ENCODE measurements around the gene NRG2.

NRG2 gene

DNA sequence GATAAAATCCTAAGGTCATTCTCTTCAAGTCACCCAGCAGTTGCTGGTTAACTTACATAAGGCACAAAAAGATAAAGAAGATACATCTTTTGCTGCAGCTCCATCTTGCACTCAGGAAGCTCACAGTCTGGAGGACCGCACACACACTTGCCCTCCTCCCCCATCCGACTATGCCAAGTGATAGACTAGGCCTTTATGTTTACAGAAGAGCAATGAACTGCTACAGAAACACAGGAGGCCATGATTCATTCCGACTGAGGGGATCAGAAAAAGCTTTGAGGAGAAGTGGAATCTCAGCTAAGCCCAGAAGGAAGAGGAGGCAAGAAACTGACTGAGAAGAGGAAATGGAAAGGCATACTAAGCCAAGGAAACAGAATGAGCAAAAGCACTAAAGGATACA, 17.4 kb downstream of the NRG2 start:
- Histone ChIP-seq H3K4me1 (peaks cover 0 to 14% (median 11%) of the 10 kb centered on the region in 4 donors), H3K27me3 (no peaks in the 10 kb centered on the region), H3K9me3 (no peaks in the 10 kb centered on the region), H3K36me3 (no peaks in the 10 kb centered on the region), H3K4me3 (no peak overlapping the region), H3K27ac (no peak overlapping the region)
- TF ChIP-seq, protein P1, sequence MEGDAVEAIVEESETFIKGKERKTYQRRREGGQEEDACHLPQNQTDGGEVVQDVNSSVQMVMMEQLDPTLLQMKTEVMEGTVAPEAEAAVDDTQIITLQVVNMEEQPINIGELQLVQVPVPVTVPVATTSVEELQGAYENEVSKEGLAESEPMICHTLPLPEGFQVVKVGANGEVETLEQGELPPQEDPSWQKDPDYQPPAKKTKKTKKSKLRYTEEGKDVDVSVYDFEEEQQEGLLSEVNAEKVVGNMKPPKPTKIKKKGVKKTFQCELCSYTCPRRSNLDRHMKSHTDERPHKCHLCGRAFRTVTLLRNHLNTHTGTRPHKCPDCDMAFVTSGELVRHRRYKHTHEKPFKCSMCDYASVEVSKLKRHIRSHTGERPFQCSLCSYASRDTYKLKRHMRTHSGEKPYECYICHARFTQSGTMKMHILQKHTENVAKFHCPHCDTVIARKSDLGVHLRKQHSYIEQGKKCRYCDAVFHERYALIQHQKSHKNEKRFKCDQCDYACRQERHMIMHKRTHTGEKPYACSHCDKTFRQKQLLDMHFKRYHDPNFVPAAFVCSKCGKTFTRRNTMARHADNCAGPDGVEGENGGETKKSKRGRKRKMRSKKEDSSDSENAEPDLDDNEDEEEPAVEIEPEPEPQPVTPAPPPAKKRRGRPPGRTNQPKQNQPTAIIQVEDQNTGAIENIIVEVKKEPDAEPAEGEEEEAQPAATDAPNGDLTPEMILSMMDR (IDR thresholded peaks at IDR 0.05), result no peak
- no peak for DNase-seq
- intact Hi-C loops (cut with DNase I; ENCODE audit: low total_unique reads), result no loop called here

DNA sequence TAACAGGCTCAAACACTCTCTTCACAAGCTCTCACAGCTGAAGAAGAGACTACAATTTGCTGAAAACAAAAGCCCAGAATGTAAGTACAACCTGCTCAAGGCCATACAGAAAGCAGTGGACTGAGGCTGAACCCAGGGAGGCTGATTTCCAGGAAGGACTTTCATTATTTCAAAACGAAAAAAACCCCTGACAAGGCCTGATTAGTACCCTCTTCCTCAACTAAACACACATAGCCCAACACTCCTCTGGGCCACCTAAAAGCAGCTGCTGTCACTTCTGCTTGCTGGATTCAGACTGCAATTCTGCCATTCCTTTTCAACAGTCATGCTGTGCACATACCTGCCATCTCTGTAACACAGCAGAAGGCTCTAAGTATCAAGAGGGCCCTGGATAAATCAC, 18.2 kb downstream of the NRG2 start:
- H3K27ac ChIP-seq, result no peak overlapping the region

DNA sequence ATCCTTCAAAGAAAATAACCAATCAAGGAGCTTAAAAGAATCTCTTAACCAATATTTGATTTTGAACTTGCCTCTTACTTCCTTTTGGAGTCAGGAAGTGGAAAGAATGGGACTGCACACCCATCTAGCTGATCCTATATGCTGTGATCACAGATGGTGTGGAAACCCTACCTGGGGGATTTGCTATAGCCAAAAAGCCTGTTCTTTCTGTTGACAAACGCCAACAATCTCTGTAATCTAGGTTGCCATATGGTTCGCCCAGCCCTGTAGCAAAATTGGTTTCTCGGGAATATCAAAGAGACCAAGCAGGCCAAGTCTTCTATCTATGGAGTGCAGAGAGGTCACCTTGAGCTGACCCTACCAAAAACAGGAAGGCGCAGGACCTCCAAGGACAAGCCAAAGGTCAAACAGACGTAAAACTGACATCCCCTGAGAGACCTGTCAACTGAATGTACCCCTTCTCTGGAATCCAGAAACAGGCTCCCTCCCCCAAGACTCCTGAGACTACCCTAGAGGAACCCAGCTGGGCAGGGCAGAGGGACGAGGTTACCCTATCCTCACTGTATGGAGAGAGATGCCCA, 19.4 kb downstream of the NRG2 start:
- no peaks in the 10 kb centered on the region for H3K27me3 ChIP-seq
- no peak overlapping the region for H3K27ac ChIP-seq
- peaks cover 0 to 25% (median 18%) of the 10 kb centered on the region in 4 donors for H3K4me1 ChIP-seq
- TF ChIP-seq, protein P1 (IDR thresholded peaks at IDR 0.05), result no peak
- no peaks in the 10 kb centered on the region for H3K36me3 ChIP-seq
- DNase-seq, result no peak
- H3K9me3 ChIP-seq, result no peaks in the 10 kb centered on the region
- intact Hi-C loops (cut with DNase I; ENCODE audit: low total_unique reads), result no loop called here
- no peak overlapping the region for H3K4me3 ChIP-seq

More for the DNA sequence above, 18.2 kb downstream of the NRG2 start:
- TF ChIP-seq, protein P1 (IDR thresholded peaks at IDR 0.05), result no peak
- intact Hi-C loops (cut with DNase I; ENCODE audit: low total_unique reads), result no loop called here
- DNase-seq, result no peak
- no peak overlapping the region for H3K4me3 ChIP-seq
- H3K4me1 ChIP-seq, result peaks cover 0 to 20% (median 16%) of the 10 kb centered on the region in 4 donors
- H3K9me3 ChIP-seq, result no peaks in the 10 kb centered on the region
- no peaks in the 10 kb centered on the region for H3K36me3 ChIP-seq
- H3K27me3 ChIP-seq, result no peaks in the 10 kb centered on the region

DNA sequence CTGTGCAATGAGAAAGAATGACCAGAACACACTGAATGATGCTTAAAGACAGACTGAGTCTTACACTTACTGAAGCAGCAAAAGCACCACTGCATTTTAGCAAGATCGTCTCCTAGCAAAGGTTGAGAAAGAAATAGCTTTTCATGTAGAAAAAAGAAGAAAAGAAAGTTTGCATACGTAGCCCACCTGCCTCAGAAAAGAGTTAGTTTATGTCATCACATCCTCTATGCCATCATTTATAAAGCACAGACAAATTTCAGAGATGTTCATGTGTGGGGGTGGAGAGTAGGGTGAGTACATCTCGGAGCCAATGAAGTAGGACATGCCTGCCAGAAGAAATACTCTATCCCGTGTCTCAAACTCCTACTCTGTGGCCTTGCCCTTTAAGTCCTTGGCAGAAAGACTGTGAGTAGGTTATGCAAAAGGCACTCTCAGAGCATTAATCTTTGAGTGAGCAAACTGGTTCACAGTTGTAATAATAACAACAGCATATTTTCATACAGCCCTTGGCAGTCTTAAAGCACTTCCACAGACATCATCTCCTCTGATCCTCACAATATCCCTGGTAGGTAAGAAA, 22.4 kb downstream of the NRG2 start:
- H3K27ac ChIP-seq, result peak overlapping the region; percentile 11 to 31
- H3K36me3 ChIP-seq, result no peaks in the 10 kb centered on the region
- no peaks in the 10 kb centered on the region for H3K9me3 ChIP-seq
- intact Hi-C loops (cut with DNase I; ENCODE audit: low total_unique reads), result no loop called here
- DNase-seq, result no peak
- H3K27me3 ChIP-seq, result no peaks in the 10 kb centered on the region
- H3K4me1 ChIP-seq, result peaks cover 0 to 29% (median 18%) of the 10 kb centered on the region in 4 donors
- TF ChIP-seq, protein P1 (IDR thresholded peaks at IDR 0.05), result no peak
- no peak overlapping the region for H3K4me3 ChIP-seq

DNA sequence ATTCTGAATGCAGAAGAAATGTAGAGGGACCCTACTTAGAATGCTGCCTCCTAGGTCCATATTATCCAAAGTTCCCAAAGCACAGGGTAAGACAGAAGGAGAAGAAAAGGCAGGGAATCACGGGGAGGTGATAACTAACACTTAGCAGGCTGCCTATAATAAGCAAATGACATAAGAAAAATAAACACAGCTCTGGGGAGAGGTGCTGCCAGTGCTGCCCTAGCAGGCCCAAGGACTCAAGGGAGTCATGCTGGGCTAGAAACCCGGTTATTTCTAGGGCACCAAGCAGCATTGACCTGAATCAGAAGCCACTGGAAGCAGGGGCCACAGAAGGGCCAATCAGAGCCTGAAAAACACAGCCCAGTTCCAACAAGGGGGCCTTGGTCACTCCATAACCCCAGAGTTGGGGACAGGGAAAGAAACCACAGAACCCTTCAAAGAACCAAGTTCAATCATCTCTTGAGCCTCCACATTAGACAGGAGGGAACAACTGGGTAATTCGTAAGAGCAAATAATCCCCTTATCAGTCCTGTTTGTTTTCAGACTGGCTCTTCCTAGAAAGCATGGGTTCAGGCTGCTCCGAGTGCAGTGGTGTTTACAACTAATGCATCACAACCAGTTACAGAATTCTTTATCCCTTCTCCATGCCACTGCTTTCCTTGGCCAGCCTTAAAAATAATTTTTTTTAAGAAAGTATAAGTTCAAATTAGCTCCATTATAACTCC, 24.0 kb downstream of the NRG2 start:
- Histone ChIP-seq H3K36me3 (no peaks in the 10 kb centered on the region), H3K4me1 (peaks cover 0 to 29% (median 18%) of the 10 kb centered on the region in 4 donors), H3K4me3 (no peak overlapping the region), H3K27me3 (no peaks in the 10 kb centered on the region), H3K9me3 (no peaks in the 10 kb centered on the region), H3K27ac (no peak overlapping the region)
- intact Hi-C loops (cut with DNase I; ENCODE audit: low total_unique reads), result no loop called here
- DNase-seq, result no peak
- TF ChIP-seq, protein P1 (IDR thresholded peaks at IDR 0.05), result no peak

Data from tibial artery (tissue), 4 donors.